ENCODE measurements around the gene HIVEP3.

DNA sequence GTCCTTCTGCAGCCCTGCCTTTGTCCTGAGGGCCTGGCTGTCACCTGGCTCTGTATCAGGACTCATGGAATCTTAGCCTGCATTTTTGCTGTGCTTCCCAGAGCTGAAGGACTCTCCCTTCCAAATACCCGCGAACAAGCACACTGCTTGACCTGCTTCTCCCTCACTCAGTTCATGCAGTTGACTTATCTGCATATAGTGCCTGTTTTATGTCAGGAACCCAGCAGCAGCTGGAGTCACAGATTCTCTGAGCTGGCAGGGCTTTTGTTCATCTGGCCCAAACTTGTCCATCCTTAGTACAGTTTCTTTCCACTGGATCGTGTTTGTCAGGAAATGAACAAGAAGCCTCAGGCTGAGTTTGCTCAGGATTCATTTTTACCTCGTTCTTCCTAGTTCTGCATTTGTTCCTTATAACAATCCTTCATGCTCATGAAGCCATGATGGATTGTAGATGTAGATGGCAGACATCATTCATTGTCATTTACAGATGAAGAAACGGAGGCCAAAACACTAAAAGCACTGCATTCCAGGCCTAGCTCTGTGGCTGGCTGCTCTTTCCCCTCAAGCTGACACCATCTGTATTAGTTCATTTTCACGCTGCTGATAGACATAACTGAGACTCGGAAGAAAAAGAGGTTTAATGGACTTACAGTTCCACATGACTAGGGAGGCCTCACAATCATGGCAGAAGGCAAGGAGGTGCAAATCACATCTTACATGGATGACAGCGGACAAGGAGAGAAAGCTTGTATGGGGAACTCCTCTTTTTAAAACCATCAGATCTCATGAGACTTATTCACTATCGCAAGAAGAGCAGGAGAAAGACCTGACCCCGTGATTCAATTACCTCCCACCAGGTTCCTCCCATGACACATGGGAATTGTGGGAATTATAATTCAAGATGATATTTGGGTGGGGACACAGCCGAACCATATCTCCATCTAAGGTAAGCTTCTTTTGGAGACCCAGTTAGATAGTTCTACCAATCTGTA, 150.9 kb downstream of the HIVEP3 start:
- TF ChIP-seq CTCF (conservative IDR thresholded peaks at IDR 0.05) (no peak), EZH2 (IDR thresholded peaks at IDR 0.05; ENCODE audit: low read depth) (no peak)
